ENCODE measurements around the gene PALLD. TPM values are rescaled to one million over a fixed set of nuclear protein-coding genes. Genes with fewer than 3 reads are reported as not detected.

PALLD gene
- total and polyA plus RNA-seq, 2 donors (not counting 3 experiments of a cell fraction or from before 2014, with no cell fraction given): 13.4 to 48.2 TPM

- dilution Hi-C loops (cut with MboI; ENCODE audit: extremely low pct_ligation_motif_present, low sequenced_read_pairs) (no loop called here), intact Hi-C loops (cut with micrococcal nuclease) (no loop called here)
- DNase-seq (ENCODE audit: low read depth, low spot score) (no peak), FAIRE-seq (no peak)
- TF ChIP-seq EZH2 (IDR thresholded peaks at IDR 0.05; ENCODE audit: borderline replicate concordance, low read depth, low read length, severe bottlenecking) (no peak), JUN (IDR thresholded peaks at IDR 0.05; ENCODE audit: borderline replicate concordance, insufficient read depth, insufficient read length, low read depth) (no peak), MYC (IDR thresholded peaks at IDR 0.05; ENCODE audit: low read depth, low read length) (no peak), POLR2AphosphoS5 (IDR thresholded peaks at IDR 0.05; ENCODE audit: insufficient read depth, low read depth, low read length) (no peak), MAX (IDR thresholded peaks at IDR 0.05; ENCODE audit: insufficient read depth, insufficient read length) (no peak), POLR2A (IDR thresholded peaks at IDR 0.05; ENCODE audit: low read depth, low read length) (no peak), CTCF (IDR thresholded peaks at IDR 0.05; ENCODE audit: extremely low read depth in 1 of 2, insufficient read depth in 1 of 2, low read depth in 1 of 2, low read length in 2 of 2) (no peak), GATA2 (IDR thresholded peaks at IDR 0.05; ENCODE audit: insufficient read depth, insufficient read length, low read depth, low read length) (no peak), FOS (IDR thresholded peaks at IDR 0.05; ENCODE audit: borderline replicate concordance, insufficient read depth, low read length) (no peak)
- peaks cover 2% of the 10 kb centered on the region for H4K20me1 ChIP-seq (replicated peaks; ENCODE audit: control insufficient read depth, extremely low read depth, insufficient read depth, low read length)
- H3K4me1 ChIP-seq (ENCODE audit: control insufficient read depth, extremely low read depth, insufficient read depth, low read length): no peaks in the 10 kb centered on the region
- H3K9ac ChIP-seq (replicated peaks; ENCODE audit: extremely low read depth, insufficient read depth, low read length): no peak overlapping the region
- CTCF ChIA-PET: interaction anchor here (1.0 to 1.9 kb wide), 2 partner anchors 23 to 256 kb away, joined by 3 to 5 read pairs; no protein-coding TSS in a partner anchor
- peaks cover 0 to 2% of the 10 kb centered on the region in 2 experiments for H3K36me3 ChIP-seq (ENCODE audit: control insufficient read depth in 2 of 2, extremely low read depth in 1 of 2, insufficient read depth in 2 of 2, low read length in 2 of 2)
- no peaks in the 10 kb centered on the region for H3K27me3 ChIP-seq (ENCODE audit: control insufficient read depth in 2 of 2, insufficient read depth in 2 of 2, low read length in 2 of 2)
- no peak overlapping the region for H3K4me2 ChIP-seq (ENCODE audit: insufficient read depth, low read length)
- no peak overlapping the region for H2AFZ ChIP-seq (ENCODE audit: low read depth, low read length)
- no peak overlapping the region for H3K27ac ChIP-seq (ENCODE audit: insufficient read depth, low read depth, low read length)
- no peak overlapping the region for H3K4me3 ChIP-seq (replicated peaks in 1 of 3; ENCODE audit: insufficient read depth in 1 of 3, low read depth in 1 of 3, low read length in 3 of 3)
- no peaks in the 10 kb centered on the region for H3K9me1 ChIP-seq (replicated peaks; ENCODE audit: control insufficient read depth, extremely low read depth, insufficient read depth, low read length)
- POLR2A ChIA-PET: interaction anchor here (0.7 to 0.9 kb wide), 2 partner anchors 8 to 15 kb away, joined by 3 read pairs; no protein-coding TSS in a partner anchor
- no peaks in the 10 kb centered on the region for H3K9me3 ChIP-seq (replicated peaks; ENCODE audit: control insufficient read depth, insufficient read depth, low read length)
- no TSS peak for BruUV-seq (replicated peaks)
- H3K79me2 ChIP-seq (ENCODE audit: control insufficient read depth, insufficient read depth, low read length): peaks cover 2% of the 10 kb centered on the region
Observed at GRCh38 chr4:168841672-168842019, 344.8 kb downstream of the PALLD start.

All from endothelial cell of umbilical vein (primary cell).